Stimulated activated CD4-positive, alpha-beta T cell treated with anti-CD3 and anti-CD28 coated beads, Interleukin-12 subunit alpha, Interleukin-12 subunit beta, amount 100 ng/mL, for 48 hours (primary cell): ENCODE data around the gene SORCS2.

Experiments used
- DNase-seq, 3 donors: peaks; one replicate each; pipeline ENCODE4 v3.0.0-alpha.2; 2020; ENCODE audit warnings: low read depth in 2 of 3, low spot score in 1 of 3

Gene SORCS2

GRCh38 chr4:7334521-7335275 is 142.4 kb downstream of the SORCS2 start:
- DNase-seq: no peak

GRCh38 chr4:7335344-7336066 is 143.2 kb downstream of the SORCS2 start:
- DNase-seq: peak; percentile 32 to 68 (median 52)

GRCh38 chr4:7336067-7336569 is 143.8 kb downstream of the SORCS2 start:
- no peak for DNase-seq

- no peak for DNase-seq
These were observed 144.4 kb downstream of the SORCS2 start for GRCh38 chr4:7336732-7337131.

- DNase-seq: no peak
These were observed 145.1 kb downstream of the SORCS2 start for GRCh38 chr4:7337196-7338058.

- DNase-seq: no peak
These were observed 145.7 kb downstream of the SORCS2 start for GRCh38 chr4:7338059-7338452.

- no peak for DNase-seq
These were observed 146.7 kb downstream of the SORCS2 start for GRCh38 chr4:7338876-7339623.

- no peak for DNase-seq
These were observed 147.6 kb downstream of the SORCS2 start for GRCh38 chr4:7339751-7340552.

- DNase-seq: no peak
These were observed 148.5 kb downstream of the SORCS2 start for GRCh38 chr4:7340553-7341433.

- no peak for DNase-seq
These were observed 149.3 kb downstream of the SORCS2 start for GRCh38 chr4:7341491-7342222.

- no peak for DNase-seq
These were observed 150.1 kb downstream of the SORCS2 start for GRCh38 chr4:7342223-7343080.

GRCh38 chr4:7343081-7343655 is 150.8 kb downstream of the SORCS2 start:
- no peak for DNase-seq

GRCh38 chr4:7343950-7344349 is 151.6 kb downstream of the SORCS2 start:
- DNase-seq: no peak

GRCh38 chr4:7344636-7345155 is 152.4 kb downstream of the SORCS2 start:
- DNase-seq: no peak

GRCh38 chr4:7347981-7348380 is 155.6 kb downstream of the SORCS2 start:
- no peak for DNase-seq

- DNase-seq: no peak
These were observed 156.9 kb downstream of the SORCS2 start for GRCh38 chr4:7348946-7349900.
